HG03139 (cell line): Measurements from ENCODE around the gene RAB10.
A peak's percentile ranks its signal among the peaks of the same experiment; 100 is the strongest.
"Not testable (repeated sequence)": the region's sequence is repeated elsewhere in the genome, so short reads cannot be mapped to it uniquely, and the experiment has no call there.

Experiments
- ATAC-seq: cut with Tn5 transposase; IDR thresholded peaks from one replicate; pipeline ENCODE4 v1.9.1; 2021; ENCODE audit not compliant: unreplicated experiment

The RAB10 gene

GRCh38 chr2:26033818-26034636, at the start of gene RAB10:
RAB10 (plus strand) TSS chr2:26034084; CDS start chr2:26034609, 525 bp downstream.
- peak; percentile 86 for ATAC-seq

DNA sequence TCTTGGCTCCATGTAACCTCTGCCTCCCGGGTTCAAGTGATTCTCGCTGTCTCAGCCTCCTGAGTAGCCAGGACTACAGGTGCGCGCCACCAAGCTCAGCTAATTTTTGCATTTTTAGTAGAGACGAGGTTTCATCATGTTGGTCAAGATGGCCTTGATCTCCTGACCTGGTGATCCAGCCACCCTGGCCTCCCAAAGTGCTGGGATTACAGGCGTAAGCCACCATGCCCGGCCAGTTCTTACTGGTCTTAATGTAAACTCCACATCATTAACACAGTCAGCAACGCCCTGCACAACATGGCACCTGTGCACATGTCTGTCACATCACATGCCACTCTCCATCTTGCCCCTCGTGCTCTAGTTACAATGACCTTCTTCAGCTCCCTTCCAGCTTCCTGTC, 45.8 kb upstream of the RAB10 start:
- no peak for ATAC-seq

GRCh38 chr2:25989154-25989553, 44.7 kb upstream of the RAB10 start:
- no peak for ATAC-seq

- ATAC-seq, result no peak
These were observed 41.9 kb upstream of the RAB10 start for GRCh38 chr2:25991965-25992364.

GRCh38 chr2:25992556-25992955, 41.3 kb upstream of the RAB10 start:
- ATAC-seq, result no peak

DNA sequence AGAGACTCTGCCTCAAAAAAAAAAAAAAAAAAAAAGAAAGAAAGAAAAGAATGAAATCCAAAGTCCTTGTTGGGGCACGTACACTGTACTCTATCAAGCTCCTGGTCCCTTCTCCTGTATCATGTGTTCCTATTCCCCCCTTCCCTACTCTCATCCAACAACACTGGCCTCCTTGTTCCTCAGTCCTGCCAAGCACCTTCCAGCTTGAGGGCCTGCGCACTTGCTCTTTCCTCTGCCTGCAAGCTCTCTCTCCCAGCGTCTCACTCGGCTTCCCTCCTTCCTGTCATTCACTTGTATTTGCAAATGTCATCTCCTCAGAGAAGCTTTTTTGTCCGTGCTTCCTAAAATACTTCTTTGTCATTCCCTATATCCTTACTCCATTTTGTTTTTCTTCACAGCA, 40.8 kb upstream of the RAB10 start:
- no peak for ATAC-seq

DNA sequence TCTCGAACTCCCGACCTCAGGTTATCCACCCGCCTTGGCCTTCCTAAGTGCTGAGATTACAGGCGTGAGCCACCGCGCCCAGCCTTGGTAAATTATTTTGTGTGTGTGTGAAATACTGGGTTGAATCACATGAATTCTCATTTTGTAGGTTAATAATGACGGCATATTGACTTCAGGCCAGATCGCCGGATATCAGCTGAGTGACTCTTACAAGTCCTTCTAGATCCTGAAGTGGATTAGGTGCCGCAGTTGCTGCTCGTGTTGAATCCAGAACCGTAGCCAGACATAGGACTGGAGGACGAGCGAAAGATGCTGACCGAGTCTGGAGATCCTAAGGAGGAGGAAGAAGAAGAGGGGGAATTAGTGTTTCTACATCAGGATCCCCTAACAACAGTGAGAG, 39.4 kb upstream of the RAB10 start:
- no peak for ATAC-seq

- no peak for ATAC-seq
These were observed 37.0 kb upstream of the RAB10 start for GRCh38 chr2:25996844-25997243.

DNA sequence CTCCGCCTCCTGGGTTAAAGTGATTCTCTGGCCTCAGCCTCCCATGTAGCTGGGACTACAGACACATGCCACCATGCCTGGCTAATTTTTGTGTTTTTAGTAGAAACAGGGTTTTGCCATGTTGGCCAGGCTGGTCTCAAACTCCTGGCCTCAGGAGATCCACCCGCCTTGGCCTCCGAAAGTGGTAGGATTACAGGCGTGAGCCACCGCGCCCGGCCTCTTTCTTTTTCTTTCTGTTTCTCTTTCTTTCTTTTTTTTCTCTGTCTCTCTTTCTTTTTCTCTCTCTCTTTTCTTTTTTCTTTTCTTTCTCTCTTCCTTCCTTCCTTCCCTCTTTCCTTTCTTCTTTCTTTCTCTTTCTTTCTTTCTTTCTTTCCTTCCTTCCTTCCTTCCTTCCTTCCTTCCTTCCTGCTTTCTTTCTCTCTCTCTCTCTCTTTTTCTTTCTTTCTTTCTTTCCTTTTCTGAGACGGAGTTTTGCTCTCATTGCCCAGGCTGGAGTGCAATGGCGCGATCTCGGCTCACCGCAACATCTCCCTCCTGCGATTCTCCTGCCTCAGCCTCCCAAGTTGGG, 35.0 kb upstream of the RAB10 start:
- not testable (repeated sequence) for ATAC-seq

DNA sequence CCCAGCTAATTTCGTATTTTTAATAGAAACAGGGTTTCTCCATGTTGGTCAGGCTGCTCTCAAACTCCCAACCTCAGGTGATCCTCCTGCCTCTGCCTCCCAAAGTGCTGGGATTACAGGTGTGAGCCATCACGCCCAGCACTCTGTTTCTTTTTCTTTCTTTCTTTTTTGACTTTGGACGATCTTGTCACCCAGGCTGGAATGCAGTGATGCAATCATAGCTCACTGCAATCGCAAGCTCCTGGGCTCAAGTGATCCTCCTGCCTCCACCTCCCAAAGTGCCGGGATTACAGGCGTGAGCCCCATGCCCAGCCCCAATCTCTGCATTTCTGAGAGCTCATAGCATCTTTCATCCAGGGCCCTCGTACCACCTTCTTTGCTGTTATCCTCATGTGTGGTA, 34.5 kb upstream of the RAB10 start:
- not testable (repeated sequence) for ATAC-seq

- ATAC-seq, result no peak
These were observed 33.3 kb upstream of the RAB10 start for GRCh38 chr2:26000561-26001082.

DNA sequence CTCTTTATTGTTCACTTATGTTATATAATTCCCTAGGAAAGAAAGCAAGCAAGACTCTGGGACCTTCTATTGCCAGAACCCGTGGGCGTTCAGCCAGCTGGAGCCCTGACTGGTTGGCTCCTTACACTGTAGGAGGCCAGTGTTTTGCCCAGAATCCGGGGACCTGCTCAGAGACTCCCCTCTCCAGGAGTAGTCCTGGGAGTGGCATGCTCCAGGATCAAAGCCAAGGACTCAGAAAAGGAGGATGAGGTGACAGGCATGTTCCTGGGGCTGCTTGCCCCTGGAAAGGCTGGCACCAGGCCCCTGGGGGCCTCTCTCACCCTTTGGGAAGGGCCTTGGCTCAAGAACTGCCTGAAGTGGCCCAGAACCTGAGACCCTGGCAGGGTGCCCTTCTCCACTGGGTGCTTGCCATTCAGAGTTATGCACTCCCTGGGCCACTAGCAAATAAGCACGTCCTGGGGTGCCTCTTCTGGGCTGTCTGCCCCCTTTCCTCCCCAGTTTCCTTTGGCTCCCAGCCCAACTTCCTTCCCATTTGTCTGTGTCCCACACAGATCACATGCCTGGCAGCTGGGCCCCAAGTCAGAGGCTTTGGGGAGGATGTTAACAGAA, 32.0 kb upstream of the RAB10 start:
- ATAC-seq, result no peak

DNA sequence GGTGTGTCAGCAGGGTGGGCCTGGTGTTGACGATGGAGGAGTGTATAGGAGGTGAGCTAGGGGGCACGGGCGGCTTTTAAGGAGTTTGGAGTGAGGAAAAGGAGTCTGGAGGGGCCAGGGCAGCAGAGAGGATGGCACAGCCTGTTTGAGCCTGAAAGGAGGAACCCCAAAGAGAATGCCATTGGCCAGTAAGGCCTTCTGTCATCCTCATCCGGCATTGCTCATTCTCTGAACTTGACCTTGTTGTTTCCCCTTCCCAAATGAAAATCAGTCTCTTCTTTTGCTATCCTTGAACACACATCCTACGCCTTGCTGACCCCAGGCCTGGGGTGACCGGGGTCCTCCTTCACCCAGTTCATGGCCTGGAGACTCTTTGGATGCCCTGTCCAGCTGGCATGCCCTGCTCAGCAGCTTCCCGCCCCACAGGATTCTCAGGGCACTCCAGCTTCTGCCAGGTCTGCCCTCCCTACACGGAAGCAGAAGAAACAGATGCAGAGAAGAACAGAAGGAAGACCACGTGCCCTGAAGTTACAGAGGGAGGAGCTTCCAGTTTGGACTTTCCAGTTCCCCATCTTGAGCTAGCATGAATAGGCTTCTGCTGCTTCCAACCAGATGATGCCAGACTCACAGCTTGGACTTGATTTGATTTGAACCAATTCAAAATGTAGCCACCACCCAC, 31.1 kb upstream of the RAB10 start:
- ATAC-seq, result no peak

DNA sequence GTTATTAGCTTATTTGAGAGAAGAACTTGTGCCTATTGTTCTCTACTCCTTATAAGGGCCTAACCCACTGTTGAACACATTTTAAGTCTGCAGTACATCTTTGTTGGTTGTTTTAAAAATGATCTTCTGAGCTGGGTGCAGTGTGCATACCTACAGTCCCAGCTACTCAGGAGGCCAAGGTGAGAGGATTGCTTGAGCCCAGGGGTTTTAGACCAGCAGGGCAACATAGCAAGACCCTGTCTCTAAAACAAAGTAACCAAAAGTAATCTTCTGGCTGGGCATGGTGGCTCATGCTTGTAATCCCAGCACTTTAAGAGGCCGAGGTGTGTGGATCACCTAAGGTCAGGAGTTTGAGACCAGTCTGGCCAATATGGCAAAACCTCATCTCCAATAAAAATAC, 25.8 kb upstream of the RAB10 start:
- ATAC-seq, result no peak

- no peak for ATAC-seq
These were observed 24.9 kb upstream of the RAB10 start for GRCh38 chr2:26008851-26009566.

- ATAC-seq, result no peak
These were observed 24.3 kb upstream of the RAB10 start for GRCh38 chr2:26009567-26009963.

DNA sequence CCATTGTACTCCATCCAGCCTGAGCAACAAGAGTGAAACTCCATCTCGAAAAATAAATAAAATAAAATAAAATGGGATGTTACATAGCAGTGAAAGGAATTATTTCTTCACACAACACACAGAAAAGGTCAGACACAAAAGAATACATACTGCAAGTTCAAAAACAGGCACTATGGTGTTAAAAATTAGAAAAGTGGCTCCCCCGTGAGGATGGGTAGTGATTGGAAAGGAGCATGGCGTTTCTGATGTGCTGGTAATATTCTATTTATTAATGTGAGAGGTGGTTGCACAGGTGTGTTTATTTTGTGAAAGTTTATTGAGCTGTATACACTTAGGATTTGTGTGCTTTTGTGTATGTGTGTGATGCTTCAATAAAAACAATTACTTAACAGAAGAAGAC, 22.9 kb upstream of the RAB10 start:
- ATAC-seq, result no peak

GRCh38 chr2:26011609-26011989, 22.3 kb upstream of the RAB10 start:
- no peak for ATAC-seq

- ATAC-seq, result no peak
These were observed 21.7 kb upstream of the RAB10 start for GRCh38 chr2:26011990-26012856.

- no peak for ATAC-seq
These were observed 20.2 kb upstream of the RAB10 start for GRCh38 chr2:26013668-26014067.
